Rectal smooth muscle tissue (tissue), 1 donor: ENCODE measurements around the gene GPC5.
"Not testable (repeated sequence)": the region's sequence is repeated elsewhere in the genome, so short reads cannot be mapped to it uniquely, and the experiment has no call there.

Experiments used
- H3K27ac ChIP-seq: one replicate; pipeline ENCODE4 v1.7.0; 2013; ENCODE audit warnings: low read depth, low read length, inconsistent platforms
- H3K27me3 ChIP-seq: one replicate; pipeline ENCODE4 v1.7.0; 2013; ENCODE audit warnings: low read length; ENCODE audit not compliant: control insufficient read depth, insufficient read depth
- H3K36me3 ChIP-seq: one replicate; pipeline ENCODE4 v1.7.0; 2013; ENCODE audit warnings: low read length; ENCODE audit not compliant: control insufficient read depth, insufficient read depth
- H3K4me1 ChIP-seq: one replicate; pipeline ENCODE4 v1.7.0; 2013; ENCODE audit warnings: low read length; ENCODE audit not compliant: control insufficient read depth, insufficient read depth
- H3K4me3 ChIP-seq: one replicate; pipeline ENCODE4 v1.7.0; 2013; ENCODE audit warnings: low read length
- H3K9ac ChIP-seq: one replicate; pipeline ENCODE4 v1.7.0; 2013; ENCODE audit warnings: low read length

Gene GPC5

GRCh38 chr13:92232871-92233270 is 834.5 kb downstream of the GPC5 start:
- Histone ChIP-seq H3K36me3 (no peaks in the 10 kb centered on the region), H3K4me3 (no peak overlapping the region), H3K9ac (no peak overlapping the region), H3K4me1 (no peaks in the 10 kb centered on the region), H3K27ac (no peak overlapping the region), H3K27me3 (no peaks in the 10 kb centered on the region)

DNA sequence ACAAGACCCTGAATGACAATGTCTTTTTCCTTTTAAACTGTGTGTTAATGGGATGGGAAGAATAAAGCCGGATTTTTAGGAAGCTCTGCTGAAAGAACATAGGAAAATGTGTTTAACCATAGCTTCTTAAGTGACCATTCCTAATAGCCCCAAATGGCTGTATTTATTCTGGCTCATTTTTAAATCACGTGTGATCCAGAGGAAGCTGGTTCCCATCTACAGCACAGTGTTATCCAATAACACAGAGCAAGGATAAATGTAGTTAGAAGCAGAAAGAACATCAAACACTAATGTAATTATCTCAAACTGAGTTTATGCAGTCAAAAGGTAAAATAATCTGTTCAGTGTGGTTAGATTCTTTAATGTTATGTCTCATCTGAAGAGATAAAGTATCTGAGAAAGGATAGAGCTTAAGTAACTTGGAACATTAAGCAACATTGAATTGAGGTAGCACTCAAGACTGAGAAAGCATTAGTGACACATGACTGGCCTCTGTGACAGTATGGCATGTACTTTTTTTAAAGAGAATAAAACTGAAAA is 853.3 kb downstream of the GPC5 start:
- Histone ChIP-seq H3K27ac (no peak overlapping the region), H3K4me1 (no peaks in the 10 kb centered on the region), H3K9ac (no peak overlapping the region), H3K4me3 (no peak overlapping the region), H3K36me3 (no peaks in the 10 kb centered on the region), H3K27me3 (no peaks in the 10 kb centered on the region)

GRCh38 chr13:92255526-92255925 is 857.1 kb downstream of the GPC5 start:
- Histone ChIP-seq H3K27me3 (no peaks in the 10 kb centered on the region), H3K9ac (no peak overlapping the region), H3K4me1 (no peaks in the 10 kb centered on the region), H3K4me3 (no peak overlapping the region), H3K27ac (no peak overlapping the region), H3K36me3 (no peaks in the 10 kb centered on the region)

DNA sequence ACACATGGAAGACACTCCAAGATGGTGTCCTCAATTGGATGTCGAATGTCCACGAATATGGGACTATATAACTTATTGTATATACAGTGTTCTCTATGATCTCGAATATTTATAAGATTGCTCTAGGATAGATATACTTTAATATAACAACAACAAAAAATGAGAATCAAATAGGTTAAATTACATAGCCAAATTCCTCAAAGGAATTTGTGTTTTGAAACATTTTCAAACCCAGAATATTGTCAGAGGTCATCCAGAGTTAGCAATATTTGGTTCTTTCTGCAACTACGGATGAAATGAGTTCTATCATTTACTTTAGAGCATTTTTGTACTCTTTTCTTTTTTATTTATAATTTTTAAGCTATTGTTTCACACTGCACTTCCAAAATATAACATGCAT is 857.8 kb downstream of the GPC5 start:
- no peak overlapping the region for H3K9ac ChIP-seq
- H3K36me3 ChIP-seq: no peaks in the 10 kb centered on the region
- H3K27ac ChIP-seq: no peak overlapping the region
- no peaks in the 10 kb centered on the region for H3K4me1 ChIP-seq
- H3K4me3 ChIP-seq: no peak overlapping the region
- H3K27me3 ChIP-seq: no peaks in the 10 kb centered on the region

GRCh38 chr13:92259046-92259445 is 860.6 kb downstream of the GPC5 start:
- H3K4me1 ChIP-seq: no peaks in the 10 kb centered on the region
- H3K27ac ChIP-seq: no peak overlapping the region
- H3K4me3 ChIP-seq: no peak overlapping the region
- no peak overlapping the region for H3K9ac ChIP-seq
- H3K27me3 ChIP-seq: no peaks in the 10 kb centered on the region
- H3K36me3 ChIP-seq: no peaks in the 10 kb centered on the region

GRCh38 chr13:92259523-92259922 is 861.1 kb downstream of the GPC5 start:
- Histone ChIP-seq H3K27ac (no peak overlapping the region), H3K4me1 (no peaks in the 10 kb centered on the region), H3K9ac (no peak overlapping the region), H3K27me3 (no peaks in the 10 kb centered on the region), H3K4me3 (no peak overlapping the region), H3K36me3 (no peaks in the 10 kb centered on the region)

DNA sequence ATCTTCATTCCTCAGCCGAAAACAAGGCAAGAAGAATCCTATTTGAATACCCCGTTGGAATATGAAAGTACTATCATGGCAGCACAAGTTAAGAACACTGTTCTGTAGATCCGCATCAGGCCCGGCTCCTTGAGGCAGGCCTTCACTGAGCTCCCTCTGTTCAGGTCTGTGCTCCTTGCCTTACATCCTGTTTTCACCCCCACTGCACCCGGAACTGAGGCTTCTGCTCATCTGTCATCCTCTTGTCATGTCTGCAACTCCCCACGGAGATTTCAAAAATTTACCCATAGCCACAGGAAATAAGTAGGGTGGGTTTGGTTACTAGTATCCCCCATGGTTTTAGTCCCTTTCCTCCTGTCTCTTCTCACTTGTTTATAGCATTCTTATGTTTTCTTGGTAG is 861.9 kb downstream of the GPC5 start:
- no peak overlapping the region for H3K27ac ChIP-seq
- no peaks in the 10 kb centered on the region for H3K36me3 ChIP-seq
- no peak overlapping the region for H3K9ac ChIP-seq
- H3K4me3 ChIP-seq: no peak overlapping the region
- H3K4me1 ChIP-seq: no peaks in the 10 kb centered on the region
- H3K27me3 ChIP-seq: no peaks in the 10 kb centered on the region

DNA sequence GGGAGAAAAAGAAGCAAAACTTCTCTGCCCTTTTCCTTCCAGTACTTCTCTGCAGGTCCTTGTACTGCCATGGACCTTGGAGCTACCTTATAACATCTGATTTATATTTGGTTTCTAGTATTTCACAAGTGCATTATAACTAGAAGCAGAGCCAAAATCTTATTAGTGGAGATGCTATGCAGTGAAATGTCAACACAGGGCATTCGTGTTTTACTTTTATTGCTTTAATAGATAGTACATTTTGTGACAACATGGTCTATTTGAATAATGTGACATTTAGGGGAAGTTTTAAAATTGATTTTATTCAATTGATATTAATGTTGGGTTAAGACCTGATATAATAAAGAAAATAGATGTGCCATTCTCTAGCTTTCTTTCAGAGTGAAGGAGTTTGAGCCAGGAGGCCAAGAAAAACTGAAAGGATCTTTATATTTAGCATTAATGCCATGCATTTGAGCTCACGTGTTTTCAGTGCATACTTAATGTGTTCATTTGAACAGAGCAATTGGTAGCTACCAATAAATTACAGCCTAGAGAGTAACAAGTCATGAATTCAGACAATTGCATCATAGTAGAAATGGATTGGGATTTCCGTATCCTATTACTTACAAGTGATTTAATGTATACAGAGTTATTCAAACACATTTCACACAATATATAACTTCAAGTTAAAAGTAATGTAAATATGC is 863.8 kb downstream of the GPC5 start:
- Histone ChIP-seq H3K36me3 (no peaks in the 10 kb centered on the region), H3K27ac (no peak overlapping the region), H3K27me3 (no peaks in the 10 kb centered on the region), H3K4me1 (no peaks in the 10 kb centered on the region), H3K9ac (no peak overlapping the region), H3K4me3 (no peak overlapping the region)

- Histone ChIP-seq H3K27me3 (no peaks in the 10 kb centered on the region), H3K27ac (no peak overlapping the region), H3K4me1 (no peaks in the 10 kb centered on the region), H3K9ac (no peak overlapping the region), H3K36me3 (no peaks in the 10 kb centered on the region), H3K4me3 (no peak overlapping the region)
Measured at GRCh38 chr13:92265408-92265807, 867.0 kb downstream of the GPC5 start.

GRCh38 chr13:92270990-92271389 is 872.6 kb downstream of the GPC5 start:
- no peaks in the 10 kb centered on the region for H3K36me3 ChIP-seq
- no peak overlapping the region for H3K4me3 ChIP-seq
- no peaks in the 10 kb centered on the region for H3K27me3 ChIP-seq
- no peaks in the 10 kb centered on the region for H3K4me1 ChIP-seq
- no peak overlapping the region for H3K9ac ChIP-seq
- H3K27ac ChIP-seq: no peak overlapping the region

DNA sequence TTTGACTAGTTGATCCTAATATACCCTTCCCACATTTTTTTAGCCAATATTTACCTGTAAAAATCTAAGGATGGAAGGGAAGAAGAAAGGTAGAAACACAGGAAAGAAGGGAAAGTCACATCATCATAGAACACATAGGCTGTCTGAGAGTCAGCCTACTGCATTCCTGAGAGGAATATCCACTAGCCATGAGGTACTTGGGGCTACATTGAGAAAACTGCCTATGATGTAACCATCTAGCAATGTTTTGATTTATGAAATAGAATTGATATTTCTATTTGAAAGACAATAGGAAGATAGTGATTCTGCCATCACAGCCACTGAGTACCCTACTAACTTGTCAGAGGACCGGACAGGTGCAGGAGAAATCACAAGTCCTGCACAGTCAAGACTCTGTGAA is 873.8 kb downstream of the GPC5 start:
- H3K4me1 ChIP-seq: no peaks in the 10 kb centered on the region
- no peaks in the 10 kb centered on the region for H3K36me3 ChIP-seq
- no peak overlapping the region for H3K4me3 ChIP-seq
- H3K9ac ChIP-seq: no peak overlapping the region
- no peak overlapping the region for H3K27ac ChIP-seq
- H3K27me3 ChIP-seq: no peaks in the 10 kb centered on the region

- not testable (repeated sequence) for H3K27ac ChIP-seq
Measured at GRCh38 chr13:92280986-92281385, 882.6 kb downstream of the GPC5 start.

GRCh38 chr13:92290718-92291307 is 892.4 kb downstream of the GPC5 start:
- H3K9ac ChIP-seq, H3K4me1 ChIP-seq, H3K4me3 ChIP-seq, H3K27ac ChIP-seq, H3K27me3 ChIP-seq, H3K36me3 ChIP-seq: not testable (repeated sequence)

More at GRCh38 chr13:92280986-92281385, 882.6 kb downstream of the GPC5 start:
- H3K9ac ChIP-seq, H3K4me1 ChIP-seq, H3K36me3 ChIP-seq, H3K27me3 ChIP-seq, H3K4me3 ChIP-seq: not testable (repeated sequence)
